ENCODE data around the gene SPRED2. TPM values are rescaled to one million over a fixed set of nuclear protein-coding genes. Genes with fewer than 3 reads are reported as not detected.

Gene SPRED2
- total and polyA plus RNA-seq, 7 experiments from 2014 or later: 0.34 to 7.9 (median 0.57) TPM

DNA sequence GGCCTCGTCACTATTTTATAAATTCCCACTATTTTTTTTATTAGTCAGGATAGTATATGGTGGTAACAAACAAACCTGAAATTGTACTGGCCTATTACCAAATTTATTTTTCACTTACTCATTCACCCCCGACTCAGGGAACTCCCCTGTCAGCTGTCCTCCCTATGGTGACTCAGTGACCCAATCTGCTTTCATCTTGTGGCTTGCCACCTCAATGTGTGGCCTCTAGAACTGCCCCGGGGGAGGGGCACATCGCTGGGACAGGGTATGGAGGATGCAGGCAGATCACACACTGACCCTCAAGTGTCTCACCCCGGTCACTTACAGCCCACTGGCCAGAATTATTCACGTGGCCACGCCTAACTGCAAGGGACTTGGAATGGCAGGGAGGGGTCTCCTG is 133.2 kb downstream of the SPRED2 start:
- peaks cover 24 to 61% (median 38%) of the 10 kb centered on the region in 7 donors for H3K4me1 Mint-ChIP-seq
- POLR2A ChIA-PET: no interaction called here
- DNase-seq: peak in 1 of 9 donors; percentile 69

DNA sequence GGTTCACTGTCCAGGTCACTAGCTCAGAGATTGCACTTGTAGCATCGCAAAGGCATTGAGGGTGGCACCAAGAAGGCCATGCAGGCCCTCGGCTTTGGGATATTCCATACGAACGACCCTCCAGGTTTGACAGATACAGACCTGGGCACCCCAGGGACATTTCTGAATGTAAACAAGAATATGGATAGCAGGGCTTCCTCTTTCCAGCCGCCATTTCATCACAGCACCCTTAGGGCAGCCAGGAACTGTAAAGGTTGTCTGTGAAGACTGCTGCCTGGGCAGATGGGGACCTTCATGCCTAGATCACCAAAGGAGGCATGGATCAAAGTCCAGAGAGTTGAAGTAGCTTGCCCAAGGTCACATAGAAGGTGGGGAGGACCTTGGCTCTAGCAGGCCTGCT is 134.3 kb downstream of the SPRED2 start:
- H3K27me3 Mint-ChIP-seq: peaks cover 0 to 55% (median 6%) of the 10 kb centered on the region in 5 donors
- Histone ChIP-seq H3K27ac (ENCODE audit: low read depth, low read length) (no peak overlapping the region), H3K27me3 (ENCODE audit: control insufficient read depth in 2 of 2, insufficient read depth in 2 of 2, low read length in 2 of 2) (no peaks in the 10 kb centered on the region), H3K4me1 (ENCODE audit: control insufficient read depth in 2 of 2, insufficient read depth in 2 of 2, low read length in 2 of 2) (peaks cover 21 to 29% of the 10 kb centered on the region in 2 donors), H3K4me3 (ENCODE audit: low read length) (no peak overlapping the region), H3K36me3 (ENCODE audit: control insufficient read depth in 2 of 3, insufficient read depth in 3 of 3, low read length in 3 of 3) (no peaks in the 10 kb centered on the region), H3K9me3 (ENCODE audit: control insufficient read depth in 2 of 3, low read length in 3 of 3) (no peaks in the 10 kb centered on the region)
- no peaks in the 10 kb centered on the region for H3K9me3 Mint-ChIP-seq
- H3K36me3 Mint-ChIP-seq: peaks cover 0 to 3% (median 0%) of the 10 kb centered on the region in 5 donors
- ATAC-seq (no peak), DNase-seq (no peak)
- no peak overlapping the region for H3K4me3 Mint-ChIP-seq
- ChIA-PET POLR2A (interaction anchor here (1.7 kb wide), 1 partner anchor 71 kb away, joined by 6 read pairs; the partner anchor contains the start of gene ACTR2), CTCF (no interaction called here)
- intact Hi-C loops (cut with micrococcal nuclease): no loop called here
- H3K27ac Mint-ChIP-seq: no peak overlapping the region
- peaks cover 24 to 56% (median 37%) of the 10 kb centered on the region in 7 donors for H3K4me1 Mint-ChIP-seq

More for the DNA sequence above, 133.2 kb downstream of the SPRED2 start:
- Mint-ChIP-seq H3K27me3 (peaks cover 0 to 56% (median 6%) of the 10 kb centered on the region in 5 donors), H3K36me3 (peaks cover 0 to 4% (median 0%) of the 10 kb centered on the region in 5 donors), H3K4me3 (peak overlapping the region in 3 of 10 donors; percentile 21 to 55 (median 29)), H3K27ac (peak overlapping the region in 5 of 9 donors; percentile 13 to 84 (median 57)), H3K9me3 (peaks cover 0 to 2% (median 0%) of the 10 kb centered on the region in 11 donors)
- Histone ChIP-seq H3K36me3 (ENCODE audit: control insufficient read depth in 2 of 3, insufficient read depth in 3 of 3, low read length in 3 of 3) (no peaks in the 10 kb centered on the region), H3K9me3 (ENCODE audit: control insufficient read depth in 2 of 3, low read length in 3 of 3) (no peaks in the 10 kb centered on the region), H3K4me1 (ENCODE audit: control insufficient read depth in 2 of 2, insufficient read depth in 2 of 2, low read length in 2 of 2) (peaks cover 21 to 29% of the 10 kb centered on the region in 2 donors), H3K27ac (ENCODE audit: low read depth, low read length) (no peak overlapping the region), H3K27me3 (ENCODE audit: control insufficient read depth in 2 of 2, insufficient read depth in 2 of 2, low read length in 2 of 2) (no peaks in the 10 kb centered on the region), H3K4me3 (ENCODE audit: low read length) (no peak overlapping the region)
- CTCF ChIA-PET: interaction anchor here (1.2 kb wide), 1 partner anchor 234 kb away, joined by 3 read pairs; no protein-coding TSS in a partner anchor
- ATAC-seq: no peak
- intact Hi-C loops (cut with micrococcal nuclease): no loop called here

DNA sequence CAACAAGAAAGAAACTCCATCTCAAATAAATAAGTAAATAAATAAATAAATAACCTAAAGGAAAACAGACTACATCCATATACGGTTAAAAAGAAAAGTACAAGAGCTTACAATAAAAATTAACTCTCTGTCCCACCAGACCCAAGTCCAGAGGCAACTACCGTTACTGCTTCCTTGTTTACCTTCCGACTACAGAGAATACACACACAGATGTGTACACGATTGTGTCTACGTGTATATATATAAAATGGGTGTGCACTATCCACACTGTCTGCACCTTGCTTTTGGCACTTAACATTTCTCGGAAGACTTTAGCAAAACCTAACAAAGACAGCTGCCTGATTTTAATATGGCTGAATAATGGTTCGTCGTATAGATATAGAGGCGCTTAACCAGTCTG is 134.9 kb downstream of the SPRED2 start:
- POLR2A ChIA-PET: interaction anchor here (0.6 to 1.7 kb wide), 2 partner anchors 70 to 712 kb away, joined by 3 to 6 read pairs; partner anchors contain the start of gene ACTR2

DNA sequence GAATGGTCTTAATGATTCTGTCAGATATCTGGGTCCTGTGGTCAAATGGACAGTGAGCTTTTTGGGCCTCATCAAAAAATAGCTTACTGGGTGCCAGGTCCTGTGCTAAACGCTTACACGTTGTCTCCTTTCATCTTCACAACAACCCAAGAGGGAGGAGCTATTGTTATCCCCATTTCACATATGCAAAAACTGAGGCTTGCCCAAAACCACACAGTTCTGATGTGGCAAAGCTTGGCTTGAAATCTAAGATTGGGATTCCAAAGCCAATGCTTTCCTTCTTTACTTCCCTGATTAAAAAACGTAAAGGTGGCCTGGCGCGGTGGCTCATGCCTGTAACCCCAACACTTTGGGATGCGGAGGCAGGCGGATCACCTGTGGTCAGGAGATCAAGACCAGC is 135.4 kb downstream of the SPRED2 start:
- Mint-ChIP-seq H3K4me3 (no peak overlapping the region), H3K27ac (no peak overlapping the region), H3K4me1 (peaks cover 17 to 45% (median 26%) of the 10 kb centered on the region in 7 donors), H3K27me3 (peaks cover 0 to 47% (median 0%) of the 10 kb centered on the region in 5 donors), H3K36me3 (no peaks in the 10 kb centered on the region), H3K9me3 (no peaks in the 10 kb centered on the region)
- no peaks in the 10 kb centered on the region for H3K36me3 ChIP-seq (ENCODE audit: control insufficient read depth in 2 of 3, insufficient read depth in 3 of 3, low read length in 3 of 3)
- H3K27me3 ChIP-seq (ENCODE audit: control insufficient read depth in 2 of 2, insufficient read depth in 2 of 2, low read length in 2 of 2): no peaks in the 10 kb centered on the region
- ATAC-seq (no peak), DNase-seq (no peak)
- ChIA-PET POLR2A (interaction anchor here (0.6 to 1.7 kb wide), 2 partner anchors 70 to 712 kb away, joined by 3 to 6 read pairs; partner anchors contain the start of gene ACTR2), CTCF (no interaction called here)
- no peak overlapping the region for H3K27ac ChIP-seq (ENCODE audit: low read depth, low read length)
- H3K9me3 ChIP-seq (ENCODE audit: control insufficient read depth in 2 of 3, low read length in 3 of 3): no peaks in the 10 kb centered on the region
- H3K4me1 ChIP-seq (ENCODE audit: control insufficient read depth in 2 of 2, insufficient read depth in 2 of 2, low read length in 2 of 2): peaks cover 18 to 20% of the 10 kb centered on the region in 2 donors
- H3K4me3 ChIP-seq (ENCODE audit: low read length): no peak overlapping the region
- intact Hi-C loops (cut with micrococcal nuclease): no loop called here

More for the DNA sequence above, 134.9 kb downstream of the SPRED2 start:
- peaks cover 0 to 1% (median 0%) of the 10 kb centered on the region in 5 donors for H3K36me3 Mint-ChIP-seq
- no peak overlapping the region for H3K4me3 ChIP-seq (ENCODE audit: low read length)
- peaks cover 0 to 53% (median 4%) of the 10 kb centered on the region in 5 donors for H3K27me3 Mint-ChIP-seq
- DNase-seq (no peak), ATAC-seq (no peak)
- H3K9me3 Mint-ChIP-seq: no peaks in the 10 kb centered on the region
- no peaks in the 10 kb centered on the region for H3K27me3 ChIP-seq (ENCODE audit: control insufficient read depth in 2 of 2, insufficient read depth in 2 of 2, low read length in 2 of 2)
- no peaks in the 10 kb centered on the region for H3K9me3 ChIP-seq (ENCODE audit: control insufficient read depth in 2 of 3, low read length in 3 of 3)
- H3K4me1 Mint-ChIP-seq: peaks cover 22 to 51% (median 32%) of the 10 kb centered on the region in 7 donors
- H3K4me1 ChIP-seq (ENCODE audit: control insufficient read depth in 2 of 2, insufficient read depth in 2 of 2, low read length in 2 of 2): peaks cover 21 to 25% of the 10 kb centered on the region in 2 donors
- H3K4me3 Mint-ChIP-seq: no peak overlapping the region
- CTCF ChIA-PET: interaction anchor here (0.6 kb wide), 1 partner anchor 111 kb away, joined by 3 read pairs; no protein-coding TSS in a partner anchor
- no peaks in the 10 kb centered on the region for H3K36me3 ChIP-seq (ENCODE audit: control insufficient read depth in 2 of 3, insufficient read depth in 3 of 3, low read length in 3 of 3)
- no peak overlapping the region for H3K27ac ChIP-seq (ENCODE audit: low read depth, low read length)
- no peak overlapping the region for H3K27ac Mint-ChIP-seq
- intact Hi-C loops (cut with micrococcal nuclease): no loop called here

DNA sequence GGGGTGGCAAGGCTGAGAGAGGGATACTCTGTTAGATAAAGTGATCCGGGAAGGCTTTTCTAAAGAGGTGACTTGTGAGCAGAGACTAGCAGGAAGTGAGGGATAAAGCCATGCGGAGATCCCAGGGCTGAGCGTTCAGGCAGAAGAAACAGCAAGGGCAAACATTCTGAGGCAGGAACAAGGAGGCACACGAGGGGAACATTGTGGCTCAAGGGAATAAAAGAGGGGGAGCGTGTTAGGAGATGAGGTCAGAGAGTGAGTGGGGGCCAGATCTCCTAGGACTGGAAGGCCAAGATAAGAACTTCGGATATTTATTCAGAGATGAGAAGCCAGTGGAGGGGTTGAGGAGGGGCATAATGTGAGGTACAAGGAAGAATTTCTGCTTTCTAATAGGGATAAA is 137.7 kb downstream of the SPRED2 start:
- Histone ChIP-seq H3K36me3 (ENCODE audit: control insufficient read depth in 2 of 3, insufficient read depth in 3 of 3, low read length in 3 of 3) (no peaks in the 10 kb centered on the region), H3K27me3 (ENCODE audit: control insufficient read depth in 2 of 2, insufficient read depth in 2 of 2, low read length in 2 of 2) (no peaks in the 10 kb centered on the region), H3K4me3 (ENCODE audit: low read length) (no peak overlapping the region), H3K4me1 (ENCODE audit: control insufficient read depth in 2 of 2, insufficient read depth in 2 of 2, low read length in 2 of 2) (peaks cover 0 to under 1% of the 10 kb centered on the region in 2 donors), H3K9me3 (ENCODE audit: control insufficient read depth in 2 of 3, low read length in 3 of 3) (no peaks in the 10 kb centered on the region), H3K27ac (ENCODE audit: low read depth, low read length) (no peak overlapping the region)
- no peaks in the 10 kb centered on the region for H3K36me3 Mint-ChIP-seq
- no peak for ATAC-seq
- intact Hi-C loops (cut with micrococcal nuclease): no loop called here
- no peak overlapping the region for H3K4me3 Mint-ChIP-seq
- DNase-seq: no peak
- H3K4me1 Mint-ChIP-seq: peaks cover 0 to 22% (median 5%) of the 10 kb centered on the region in 7 donors
- H3K9me3 Mint-ChIP-seq: no peaks in the 10 kb centered on the region
- peaks cover 0 to 41% (median 0%) of the 10 kb centered on the region in 5 donors for H3K27me3 Mint-ChIP-seq
- ChIA-PET CTCF (no interaction called here), POLR2A (no interaction called here)
- H3K27ac Mint-ChIP-seq: no peak overlapping the region

DNA sequence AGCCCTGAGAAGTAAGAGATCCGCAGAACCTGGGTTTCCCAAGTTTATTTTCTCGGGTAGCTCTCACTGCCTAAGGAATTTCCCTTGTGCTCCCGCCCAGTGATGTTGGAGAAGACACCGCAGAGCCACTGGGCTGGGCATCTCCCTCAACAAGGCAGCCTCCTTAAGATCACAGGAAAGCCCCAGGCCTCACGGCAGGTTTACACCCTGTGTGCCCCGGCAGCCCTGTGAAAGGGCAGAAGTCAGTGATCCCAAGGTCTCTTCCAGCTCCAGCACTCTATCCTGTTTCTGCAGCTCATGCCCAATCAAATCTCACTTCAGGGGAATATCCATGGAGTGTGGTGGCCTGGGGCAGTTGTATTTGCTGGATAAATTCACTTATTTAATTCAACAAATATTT is 138.3 kb downstream of the SPRED2 start:
- H3K27ac Mint-ChIP-seq: no peak overlapping the region
- no peak overlapping the region for H3K4me3 Mint-ChIP-seq
- no peaks in the 10 kb centered on the region for H3K27me3 ChIP-seq (ENCODE audit: control insufficient read depth in 2 of 2, insufficient read depth in 2 of 2, low read length in 2 of 2)
- POLR2A ChIA-PET: no interaction called here
- intact Hi-C loops (cut with micrococcal nuclease): no loop called here
- CTCF ChIA-PET: no interaction called here
- H3K4me1 ChIP-seq (ENCODE audit: control insufficient read depth in 2 of 2, insufficient read depth in 2 of 2, low read length in 2 of 2): no peaks in the 10 kb centered on the region
- H3K27ac ChIP-seq (ENCODE audit: low read depth, low read length): no peak overlapping the region
- DNase-seq: no peak
- H3K9me3 ChIP-seq (ENCODE audit: control insufficient read depth in 2 of 3, low read length in 3 of 3): no peaks in the 10 kb centered on the region
- peaks cover 0 to 17% (median under 1%) of the 10 kb centered on the region in 7 donors for H3K4me1 Mint-ChIP-seq
- H3K36me3 ChIP-seq (ENCODE audit: control insufficient read depth in 2 of 3, insufficient read depth in 3 of 3, low read length in 3 of 3): no peaks in the 10 kb centered on the region
- no peak for ATAC-seq
- no peaks in the 10 kb centered on the region for H3K9me3 Mint-ChIP-seq
- H3K36me3 Mint-ChIP-seq: no peaks in the 10 kb centered on the region
- H3K4me3 ChIP-seq (ENCODE audit: low read length): no peak overlapping the region
- peaks cover 0 to 43% (median 0%) of the 10 kb centered on the region in 5 donors for H3K27me3 Mint-ChIP-seq

DNA sequence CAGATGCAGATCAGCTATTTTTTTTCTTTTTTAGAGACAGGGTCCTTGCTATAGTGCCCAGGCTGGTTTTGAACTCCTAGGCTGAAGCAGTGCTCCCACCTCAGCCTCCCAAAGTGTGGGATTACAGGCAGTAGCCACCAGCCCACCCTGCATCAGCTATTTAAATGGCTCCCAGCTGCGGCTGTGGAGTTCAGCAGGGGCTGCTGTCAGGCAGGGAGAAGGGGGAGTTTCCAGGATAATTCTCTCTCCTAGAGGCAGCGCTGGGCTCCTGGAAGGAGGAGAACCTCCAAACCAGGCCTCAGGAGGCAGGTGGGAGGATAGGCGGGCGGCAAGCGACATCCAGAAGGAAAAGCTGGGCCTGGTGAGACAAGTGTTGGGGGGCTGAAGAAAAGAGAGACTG is 139.0 kb downstream of the SPRED2 start:
- no peaks in the 10 kb centered on the region for H3K27me3 ChIP-seq (ENCODE audit: control insufficient read depth in 2 of 2, insufficient read depth in 2 of 2, low read length in 2 of 2)
- Mint-ChIP-seq H3K36me3 (no peaks in the 10 kb centered on the region), H3K4me1 (peaks cover 0 to 16% (median 0%) of the 10 kb centered on the region in 7 donors), H3K27ac (no peak overlapping the region), H3K4me3 (no peak overlapping the region), H3K27me3 (peaks cover 0 to 43% (median 0%) of the 10 kb centered on the region in 5 donors), H3K9me3 (no peaks in the 10 kb centered on the region)
- ChIA-PET POLR2A (no interaction called here), CTCF (interaction anchor here (0.5 kb wide), 1 partner anchor 99 kb away, joined by 4 read pairs; no protein-coding TSS in a partner anchor)
- no peaks in the 10 kb centered on the region for H3K9me3 ChIP-seq (ENCODE audit: control insufficient read depth in 2 of 3, low read length in 3 of 3)
- no peak overlapping the region for H3K27ac ChIP-seq (ENCODE audit: low read depth, low read length)
- no peaks in the 10 kb centered on the region for H3K4me1 ChIP-seq (ENCODE audit: control insufficient read depth in 2 of 2, insufficient read depth in 2 of 2, low read length in 2 of 2)
- H3K4me3 ChIP-seq (ENCODE audit: low read length): no peak overlapping the region
- DNase-seq (no peak), ATAC-seq (no peak)
- intact Hi-C loops (cut with micrococcal nuclease): no loop called here
- H3K36me3 ChIP-seq (ENCODE audit: control insufficient read depth in 2 of 3, insufficient read depth in 3 of 3, low read length in 3 of 3): no peaks in the 10 kb centered on the region

All from naive thymus-derived CD4-positive, alpha-beta T cell (primary cell).